Measurements from ENCODE around the gene LGMN. TPM values are rescaled to one million over a fixed set of nuclear protein-coding genes. Genes with fewer than 3 reads are reported as not detected.
A peak's percentile ranks its signal among the peaks of the same experiment; 100 is the strongest.

LGMN gene
- total and polyA plus RNA-seq, 9 of the 15 experiments (the other 6 are each of a cell fraction or from before 2014, with no cell fraction given): 0.05 to 1.4 (median 0.43) TPM; not detected in 2

DNA sequence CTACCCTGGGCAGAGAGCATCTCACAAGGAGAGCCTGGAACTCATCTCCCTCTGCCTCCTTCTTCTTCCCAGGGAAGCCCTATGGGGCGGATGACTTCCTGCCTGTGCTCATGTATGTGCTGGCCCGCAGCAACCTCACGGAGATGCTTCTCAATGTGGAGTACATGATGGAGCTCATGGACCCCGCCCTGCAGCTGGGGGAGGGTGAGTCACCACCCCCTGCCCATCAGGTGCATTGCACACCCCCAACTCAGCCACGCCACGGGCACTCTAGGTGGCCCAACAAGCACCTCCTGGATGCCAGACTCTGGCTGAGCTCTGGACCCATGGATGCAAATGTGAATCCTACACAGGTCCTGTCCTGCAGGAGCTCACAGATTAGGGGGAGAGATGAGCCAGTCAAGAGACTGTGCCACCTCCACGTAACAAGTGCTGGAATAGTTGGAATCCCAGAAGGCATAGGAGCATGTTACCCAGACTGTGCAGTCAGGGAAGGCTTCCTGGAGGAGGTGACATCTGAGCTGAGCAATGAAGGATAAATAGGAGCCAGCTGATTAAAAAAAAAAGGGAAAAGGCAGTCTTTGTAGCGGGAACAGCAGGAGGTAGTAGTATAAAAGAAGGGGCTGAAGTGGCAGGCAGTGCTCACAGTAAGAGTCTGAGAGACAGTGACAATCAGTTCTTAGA lies 71.9 kb downstream of the LGMN start:
- Histone ChIP-seq H3K9me3 (replicated peaks; ENCODE audit: control insufficient read depth, insufficient read depth, low read depth, low read length) (no peaks in the 10 kb centered on the region), H4K20me1 (replicated peaks; ENCODE audit: control insufficient read depth, insufficient read depth, low read length) (no peaks in the 10 kb centered on the region), H2AFZ (ENCODE audit: low read depth, low read length) (no peak overlapping the region), H3K4me3 (no peak overlapping the region), H3K27me3 (ENCODE audit: control insufficient read depth in 2 of 2, insufficient read depth in 2 of 2, low read length in 2 of 2) (peaks cover 0 to 12% of the 10 kb centered on the region in 2 experiments; a peak in 1 of 5 replicates), H3K79me2 (ENCODE audit: control insufficient read depth, insufficient read depth, low read length) (no peaks in the 10 kb centered on the region), H3K9ac (ENCODE audit: insufficient read depth in 1 of 2, low read depth in 2 of 2, low read length in 2 of 2) (no peak overlapping the region), H3K36me3 (ENCODE audit: control insufficient read depth, insufficient read depth, low read length) (no peaks in the 10 kb centered on the region), H3K4me1 (replicated peaks in 1 of 2; ENCODE audit: control insufficient read depth in 2 of 2, insufficient read depth in 2 of 2, low read length in 2 of 2) (no peaks in the 10 kb centered on the region; a peak in 1 of 5 replicates), H3K9me1 (ENCODE audit: control insufficient read depth, insufficient read depth, low read length) (no peaks in the 10 kb centered on the region), H3K4me2 (ENCODE audit: insufficient read depth, low read length) (no peak overlapping the region), H3K27ac (ENCODE audit: extremely low read depth, low read depth, low read length) (no peak overlapping the region)
- DNase-seq (ENCODE audit: extremely low read depth in 1 of 4, low spot score in 3 of 4) (no peak), ATAC-seq (no peak), FAIRE-seq (no peak)
- no TSS peak for BruUV-seq (replicated peaks)
- POLR2A ChIA-PET: no interaction called here
- WGBS (ENCODE audit: insufficient coverage, low coverage, missing lambda C conversion rate): 0% methylated on average over 1 of the region's 8 CpGs
- in situ Hi-C loops (cut with MboI) (no loop called here), intact Hi-C loops (cut with micrococcal nuclease) (no loop called here)
- TF ChIP-seq BCOR (IDR thresholded peaks at IDR 0.05): 0 out of 2 replicates have a peak, but pooled peaks have one; percentile 21
- TF ChIP-seq, protein P1, sequence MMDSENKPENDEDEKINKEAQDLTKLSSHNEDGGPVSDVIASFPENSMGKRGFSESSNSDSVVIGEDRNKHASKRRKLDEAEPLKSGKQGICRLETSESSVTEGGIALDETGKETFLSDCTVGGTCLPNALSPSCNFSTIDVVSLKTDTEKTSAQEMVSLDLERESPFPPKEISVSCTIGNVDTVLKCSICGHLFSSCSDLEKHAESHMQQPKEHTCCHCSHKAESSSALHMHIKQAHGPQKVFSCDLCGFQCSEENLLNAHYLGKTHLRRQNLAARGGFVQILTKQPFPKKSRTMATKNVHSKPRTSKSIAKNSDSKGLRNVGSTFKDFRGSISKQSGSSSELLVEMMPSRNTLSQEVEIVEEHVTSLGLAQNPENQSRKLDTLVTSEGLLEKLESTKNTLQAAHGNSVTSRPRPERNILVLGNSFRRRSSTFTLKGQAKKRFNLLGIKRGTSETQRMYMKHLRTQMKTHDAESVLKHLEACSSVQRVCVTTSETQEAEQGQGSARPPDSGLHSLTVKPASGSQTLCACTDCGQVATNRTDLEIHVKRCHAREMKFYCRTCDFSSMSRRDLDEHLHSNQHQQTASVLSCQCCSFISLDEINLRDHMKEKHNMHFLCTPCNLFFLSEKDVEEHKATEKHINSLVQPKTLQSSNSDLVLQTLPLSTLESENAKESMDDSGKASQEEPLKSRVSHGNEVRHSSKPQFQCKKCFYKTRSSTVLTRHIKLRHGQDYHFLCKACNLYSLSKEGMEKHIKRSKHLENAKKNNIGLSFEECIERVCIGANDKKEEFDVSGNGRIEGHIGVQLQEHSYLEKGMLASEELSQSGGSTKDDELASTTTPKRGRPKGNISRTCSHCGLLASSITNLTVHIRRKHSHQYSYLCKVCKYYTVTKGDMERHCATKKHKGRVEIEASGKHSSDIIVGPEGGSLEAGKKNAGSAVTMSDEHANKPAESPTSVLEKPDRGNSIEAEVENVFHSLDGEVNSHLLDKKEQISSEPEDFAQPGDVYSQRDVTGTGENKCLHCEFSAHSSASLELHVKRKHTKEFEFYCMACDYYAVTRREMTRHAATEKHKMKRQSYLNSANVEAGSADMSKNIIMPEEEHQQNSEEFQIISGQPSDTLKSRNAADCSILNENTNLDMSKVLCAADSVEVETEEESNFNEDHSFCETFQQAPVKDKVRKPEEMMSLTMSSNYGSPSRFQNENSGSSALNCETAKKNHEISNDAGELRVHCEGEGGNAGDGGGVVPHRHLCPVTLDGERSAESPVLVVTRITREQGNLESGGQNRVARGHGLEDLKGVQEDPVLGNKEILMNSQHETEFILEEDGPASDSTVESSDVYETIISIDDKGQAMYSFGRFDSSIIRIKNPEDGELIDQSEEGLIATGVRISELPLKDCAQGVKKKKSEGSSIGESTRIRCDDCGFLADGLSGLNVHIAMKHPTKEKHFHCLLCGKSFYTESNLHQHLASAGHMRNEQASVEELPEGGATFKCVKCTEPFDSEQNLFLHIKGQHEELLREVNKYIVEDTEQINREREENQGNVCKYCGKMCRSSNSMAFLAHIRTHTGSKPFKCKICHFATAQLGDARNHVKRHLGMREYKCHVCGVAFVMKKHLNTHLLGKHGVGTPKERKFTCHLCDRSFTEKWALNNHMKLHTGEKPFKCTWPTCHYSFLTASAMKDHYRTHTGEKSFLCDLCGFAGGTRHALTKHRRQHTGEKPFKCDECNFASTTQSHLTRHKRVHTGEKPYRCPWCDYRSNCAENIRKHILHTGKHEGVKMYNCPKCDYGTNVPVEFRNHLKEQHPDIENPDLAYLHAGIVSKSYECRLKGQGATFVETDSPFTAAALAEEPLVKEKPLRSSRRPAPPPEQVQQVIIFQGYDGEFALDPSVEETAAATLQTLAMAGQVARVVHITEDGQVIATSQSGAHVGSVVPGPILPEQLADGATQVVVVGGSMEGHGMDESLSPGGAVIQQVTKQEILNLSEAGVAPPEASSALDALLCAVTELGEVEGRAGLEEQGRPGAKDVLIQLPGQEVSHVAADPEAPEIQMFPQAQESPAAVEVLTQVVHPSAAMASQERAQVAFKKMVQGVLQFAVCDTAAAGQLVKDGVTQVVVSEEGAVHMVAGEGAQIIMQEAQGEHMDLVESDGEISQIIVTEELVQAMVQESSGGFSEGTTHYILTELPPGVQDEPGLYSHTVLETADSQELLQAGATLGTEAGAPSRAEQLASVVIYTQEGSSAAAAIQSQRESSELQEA (IDR thresholded peaks at IDR 0.05; ENCODE audit: low read depth): no peak
- TF ChIP-seq ZFP36 (IDR thresholded peaks at IDR 0.05; ENCODE audit: low read depth, low read length, partially characterized antibody): peak; percentile 96
- TF ChIP-seq RBM25 (IDR thresholded peaks at IDR 0.05; ENCODE audit: low read depth, low read length, severe bottlenecking): peak; percentile 70
- TF ChIP-seq, protein P2, sequence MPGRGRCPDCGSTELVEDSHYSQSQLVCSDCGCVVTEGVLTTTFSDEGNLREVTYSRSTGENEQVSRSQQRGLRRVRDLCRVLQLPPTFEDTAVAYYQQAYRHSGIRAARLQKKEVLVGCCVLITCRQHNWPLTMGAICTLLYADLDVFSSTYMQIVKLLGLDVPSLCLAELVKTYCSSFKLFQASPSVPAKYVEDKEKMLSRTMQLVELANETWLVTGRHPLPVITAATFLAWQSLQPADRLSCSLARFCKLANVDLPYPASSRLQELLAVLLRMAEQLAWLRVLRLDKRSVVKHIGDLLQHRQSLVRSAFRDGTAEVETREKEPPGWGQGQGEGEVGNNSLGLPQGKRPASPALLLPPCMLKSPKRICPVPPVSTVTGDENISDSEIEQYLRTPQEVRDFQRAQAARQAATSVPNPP (IDR thresholded peaks at IDR 0.05; ENCODE audit: borderline replicate concordance, insufficient read depth, insufficient read length): no peak
- no peak for TF ChIP-seq BMI1 (IDR thresholded peaks at IDR 0.05; ENCODE audit: low read length)
- TF ChIP-seq ZNF436 (CRISPR knock-in tag; IDR thresholded peaks at IDR 0.05): peak; percentile 80
- no peak for TF ChIP-seq PTRF (tag; IDR thresholded peaks at IDR 0.05)
- TF ChIP-seq ZNF507 (tag; conservative IDR thresholded peaks at IDR 0.05): no peak
- no peak for TF ChIP-seq CBX1 (IDR thresholded peaks at IDR 0.05; ENCODE audit: low read depth)
- CTCF ChIA-PET (ENCODE audit: low intra/inter-chr PET ratio): no interaction called here
